DMS114 treated with DMSO at 0.1 percent for 48 hours (cell line): ENCODE data around the gene EBF3.

Experiments used
- DNase-seq: peaks from one replicate; lab custom pipeline; 2025; ENCODE audit not compliant: unreplicated experiment; lab: John Stamatoyannopoulos, UW

Gene EBF3

GRCh38 chr10:129857242-129857960 is 106.7 kb downstream of the EBF3 start:
- DNase-seq: no peak

GRCh38 chr10:129855836-129856563 is 108.1 kb downstream of the EBF3 start:
- no peak for DNase-seq

GRCh38 chr10:129854796-129855705 is 109.0 kb downstream of the EBF3 start:
- DNase-seq: no peak

- no peak for DNase-seq
These were observed 109.9 kb downstream of the EBF3 start for GRCh38 chr10:129854158-129854557.

- peak; percentile 8 for DNase-seq
These were observed 110.5 kb downstream of the EBF3 start for GRCh38 chr10:129853562-129853903.

- no peak for DNase-seq
These were observed 111.1 kb downstream of the EBF3 start for GRCh38 chr10:129852829-129853561.

- DNase-seq: no peak
These were observed 112.0 kb downstream of the EBF3 start for GRCh38 chr10:129851941-129852640.

- no peak for DNase-seq
These were observed 113.3 kb downstream of the EBF3 start for GRCh38 chr10:129850790-129851189.

GRCh38 chr10:129850316-129850715 is 113.8 kb downstream of the EBF3 start:
- no peak for DNase-seq

GRCh38 chr10:129849853-129850252 is 114.2 kb downstream of the EBF3 start:
- DNase-seq: no peak

GRCh38 chr10:129849452-129849750 is 114.7 kb downstream of the EBF3 start:
- DNase-seq: no peak

GRCh38 chr10:129848696-129849451 is 115.2 kb downstream of the EBF3 start:
- no peak for DNase-seq

GRCh38 chr10:129847741-129848483 is 116.2 kb downstream of the EBF3 start:
- DNase-seq: no peak

GRCh38 chr10:129846991-129847391 is 117.1 kb downstream of the EBF3 start:
- DNase-seq: no peak

- no peak for DNase-seq
These were observed 118.8 kb downstream of the EBF3 start for GRCh38 chr10:129845111-129845753.

GRCh38 chr10:129844216-129844766 is 119.8 kb downstream of the EBF3 start:
- DNase-seq: no peak

- no peak for DNase-seq
These were observed 120.4 kb downstream of the EBF3 start for GRCh38 chr10:129843702-129844101.

GRCh38 chr10:129843131-129843541 is 120.9 kb downstream of the EBF3 start:
- no peak for DNase-seq
